ENCODE results near the gene P2RY8. TPM values are rescaled to one million over a fixed set of nuclear protein-coding genes. Genes with fewer than 3 reads are reported as not detected.

Gene P2RY8
- polyA plus RNA-seq, 6 donors from 2014 or later: 227 to 320 (median 275) TPM

DNA sequence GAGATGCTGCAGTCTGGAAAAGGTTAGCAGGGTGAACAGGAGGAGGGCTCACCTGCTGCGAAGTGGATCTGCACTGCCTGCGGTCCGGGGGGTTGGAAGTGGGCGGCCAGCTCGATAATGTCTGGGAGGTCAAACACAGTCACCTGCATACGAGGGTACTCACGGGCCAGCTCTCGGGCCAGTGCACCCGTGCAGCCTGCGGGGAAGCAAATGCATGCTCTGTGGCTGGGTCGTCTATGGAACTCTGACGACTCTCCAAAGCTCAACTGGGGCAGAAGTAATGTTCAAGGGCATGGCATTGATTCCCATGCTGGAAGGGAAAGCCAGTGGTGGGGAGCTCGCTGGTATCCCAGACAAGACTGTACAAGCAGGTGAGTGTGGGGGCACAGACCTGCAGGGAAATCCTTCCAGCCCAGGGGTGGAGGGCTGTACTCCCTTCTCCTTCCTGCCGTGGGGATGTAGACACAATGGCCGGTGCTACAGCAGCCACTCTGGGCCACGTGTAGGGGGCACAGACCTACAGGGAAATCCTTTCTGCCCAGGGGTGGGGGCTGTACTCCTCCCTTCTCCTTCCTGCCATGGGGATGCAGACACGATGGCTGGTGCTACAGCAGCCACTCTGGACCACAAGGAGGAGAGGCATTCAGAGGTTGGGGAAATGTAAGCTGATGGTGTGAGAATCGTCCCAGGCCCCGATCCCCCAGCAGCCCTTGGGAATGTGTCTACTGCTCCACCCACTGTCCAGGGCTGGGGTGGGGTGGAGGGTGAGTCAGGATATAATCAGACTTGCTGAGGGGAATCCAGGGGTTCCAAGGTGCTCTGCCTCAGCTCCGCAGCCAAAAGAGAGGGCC is 118.8 kb downstream of the P2RY8 start:
- Mint-ChIP-seq H3K27ac (no peak overlapping the region), H3K4me3 (no peak overlapping the region), H3K4me1 (peaks cover 2 to 13% (median 13%) of the 10 kb centered on the region in 3 donors), H3K36me3 (peaks cover 21 to 35% of the 10 kb centered on the region in 2 donors), H3K9me3 (peaks cover 8 to 18% (median 13%) of the 10 kb centered on the region in 7 donors), H3K27me3 (no peaks in the 10 kb centered on the region)
- ATAC-seq (ENCODE audit: low read depth in 2 of 2): no peak
- DNase-seq: no peak

GRCh38 chrX:1416965-1417760 is 119.8 kb downstream of the P2RY8 start:
- peaks cover 2 to 18% (median 13%) of the 10 kb centered on the region in 3 donors for H3K4me1 Mint-ChIP-seq
- peaks cover 6 to 14% (median 9%) of the 10 kb centered on the region in 7 donors for H3K9me3 Mint-ChIP-seq
- no peak overlapping the region for H3K4me3 Mint-ChIP-seq
- no peak for ATAC-seq (ENCODE audit: low read depth in 2 of 2)
- DNase-seq: no peak
- no peaks in the 10 kb centered on the region for H3K27me3 Mint-ChIP-seq
- peaks cover 21 to 41% of the 10 kb centered on the region in 2 donors for H3K36me3 Mint-ChIP-seq
- no peak overlapping the region for H3K27ac Mint-ChIP-seq

GRCh38 chrX:1416327-1416784 is 120.6 kb downstream of the P2RY8 start:
- H3K27ac Mint-ChIP-seq: no peak overlapping the region
- H3K27me3 Mint-ChIP-seq: no peaks in the 10 kb centered on the region
- DNase-seq: no peak
- H3K4me1 Mint-ChIP-seq: peaks cover 4 to 18% (median 13%) of the 10 kb centered on the region in 3 donors
- peaks cover 0 to 8% (median 6%) of the 10 kb centered on the region in 7 donors for H3K9me3 Mint-ChIP-seq
- H3K36me3 Mint-ChIP-seq: peaks cover 15 to 34% of the 10 kb centered on the region in 2 donors
- ATAC-seq (ENCODE audit: low read depth in 2 of 2): no peak
- H3K4me3 Mint-ChIP-seq: no peak overlapping the region

Other genes with a start within 250 kb of the P2RY8 start
- gene IL3RA, start 200.4 kb downstream of the P2RY8 start, polyA plus RNA-seq (ENCODE audit: low read depth in 6 of 6): 10 to 100 TPM in 2 of 6 donors, 1 to 10 TPM in 4; 4.1 to 33.6 (median 7.5) TPM
- 100 to 1,000 TPM; 411 to 627 (median 548) TPM for gene SLC25A6, start 145.1 kb downstream of the P2RY8 start, polyA plus RNA-seq (ENCODE audit: low read depth in 6 of 6)
- 10 to 100 TPM; 49.2 to 66.0 (median 57.7) TPM for gene ASMTL, start 84.3 kb downstream of the P2RY8 start, polyA plus RNA-seq (ENCODE audit: low read depth in 6 of 6)
- 10 to 100 TPM; 14.2 to 69.9 (median 21.2) TPM for gene AKAP17A, start 54.4 kb upstream of the P2RY8 start, polyA plus RNA-seq (ENCODE audit: low read depth in 6 of 6)
- not detected for gene ASMT, start 77.9 kb upstream of the P2RY8 start, polyA plus RNA-seq (ENCODE audit: low read depth in 6 of 6)

Measured in naive B cell (primary cell).